Activated T-cell treated with anti-CD3 and anti-CD28 coated beads, Interleukin-2, amount 50 U/mL, for 72 hours (primary cell): ENCODE measurements around the gene CIT. TPM values are rescaled to one million over a fixed set of nuclear protein-coding genes. Genes with fewer than 3 reads are reported as not detected.

Experiments used
- ATAC-seq, 2 donors: fragments of 150-1000 bp; cut with Tn5 transposase; replicated peaks in 1 of 2; 2 replicates each; pipeline ENCODE4 v1.10.0; 2021; ENCODE audit warnings: moderate library complexity in 2 of 2, mild to moderate bottlenecking in 1 of 2
- DNase-seq, 2 donors: peaks; one replicate each; pipeline ENCODE4 v3.0.0; 2021 to 2022; ENCODE audit warnings: mixed read lengths in 1 of 2
- H3K27ac Mint-ChIP-seq: one replicate; pipeline ENCODE4 v1.8.0; 2022; ENCODE audit warnings: mild to moderate bottlenecking, moderate library complexity, mixed read lengths
- H3K27me3 Mint-ChIP-seq: one replicate; pipeline ENCODE4 v1.8.0; 2022; ENCODE audit warnings: low read depth, mixed read lengths
- H3K36me3 Mint-ChIP-seq, 2 donors: one replicate each; pipeline ENCODE4 v1.8.0; 2022; ENCODE audit warnings: mixed read lengths in 2 of 2, mild to moderate bottlenecking in 1 of 2; ENCODE audit not compliant: insufficient read depth in 2 of 2
- H3K4me1 Mint-ChIP-seq: one replicate; pipeline ENCODE4 v1.8.0; 2022; ENCODE audit warnings: low read depth, mixed read lengths
- H3K4me3 Mint-ChIP-seq, 2 donors: one replicate each; pipeline ENCODE4 v1.8.0; 2022; ENCODE audit warnings: mild to moderate bottlenecking in 2 of 2, mixed read lengths in 2 of 2, moderate library complexity in 2 of 2
- H3K9me3 Mint-ChIP-seq, 2 donors: one replicate each; pipeline ENCODE4 v1.8.0; 2022; ENCODE audit warnings: mixed read lengths in 2 of 2
- total RNA-seq, 2 donors: library from RNA; stranded (reverse); gene quantifications; one replicate each; pipeline ENCODE4 v1.2.3, GENCODE V29; 2022

Gene CIT
- total RNA-seq, 2 donors from 2014 or later, result 44.6 to 52.1 TPM

GRCh38 chr12:119645535-119646059 is 231.5 kb downstream of the CIT start:
- Mint-ChIP-seq H3K36me3 (no peaks in the 10 kb centered on the region), H3K9me3 (peaks cover 0 to 2% of the 10 kb centered on the region in 2 donors), H3K27ac (no peak overlapping the region), H3K27me3 (peaks cover 20% of the 10 kb centered on the region), H3K4me3 (no peak overlapping the region), H3K4me1 (no peaks in the 10 kb centered on the region)
- ATAC-seq, result no peak
- DNase-seq, result no peak

GRCh38 chr12:119644930-119645329 is 232.2 kb downstream of the CIT start:
- H3K9me3 Mint-ChIP-seq, result peaks cover 0 to 2% of the 10 kb centered on the region in 2 donors
- no peak overlapping the region for H3K4me3 Mint-ChIP-seq
- H3K27ac Mint-ChIP-seq, result no peak overlapping the region

GRCh38 chr12:119642986-119643385 is 234.1 kb downstream of the CIT start:
- Mint-ChIP-seq H3K4me1 (no peaks in the 10 kb centered on the region), H3K9me3 (peaks cover 0 to 2% of the 10 kb centered on the region in 2 donors), H3K27ac (no peak overlapping the region), H3K36me3 (no peaks in the 10 kb centered on the region), H3K4me3 (no peak overlapping the region), H3K27me3 (peaks cover 23% of the 10 kb centered on the region)
- ATAC-seq (no peak), DNase-seq (no peak)

More at GRCh38 chr12:119644930-119645329, 232.2 kb downstream of the CIT start:
- no peaks in the 10 kb centered on the region for H3K4me1 Mint-ChIP-seq
- peaks cover 20% of the 10 kb centered on the region for H3K27me3 Mint-ChIP-seq
- ATAC-seq, result no peak
- no peaks in the 10 kb centered on the region for H3K36me3 Mint-ChIP-seq
- DNase-seq, result no peak

Other genes starting within 250 kb of the CIT start
- gene PRKAB1, start 209.2 kb downstream of the CIT start, total RNA-seq, result 10 to 100 TPM; 52.3 to 63.7 TPM
- 100 to 1,000 TPM; 154 to 180 TPM for gene BICDL1, start 111.9 kb upstream of the CIT start, total RNA-seq
- gene RAB35, start 239.4 kb upstream of the CIT start, total RNA-seq, result 10 to 100 TPM; 66.2 to 78.9 TPM